Glomerular visceral epithelial cell (primary cell): ENCODE measurements around the gene CHD1L.
"Not testable (repeated sequence)": the region's sequence is repeated elsewhere in the genome, so short reads cannot be mapped to it uniquely, and the experiment has no call there.

Experiments used
- DNase-seq: peaks from one replicate; pipeline ENCODE4 v3.0.0-alpha.2; 2016; ENCODE audit errors: extremely low spot score

Gene CHD1L

GRCh38 chr1:147233903-147234302 is 8.6 kb upstream of the CHD1L start:
- not testable (repeated sequence) for DNase-seq

- no peak for DNase-seq
Observed at GRCh38 chr1:147235822-147236221, 6.7 kb upstream of the CHD1L start.

GRCh38 chr1:147236448-147236847 is 6.0 kb upstream of the CHD1L start:
- DNase-seq, result no peak

- no peak for DNase-seq
Observed at GRCh38 chr1:147236959-147237791, 5.3 kb upstream of the CHD1L start.

- DNase-seq, result no peak
Observed at GRCh38 chr1:147238053-147238902, 4.2 kb upstream of the CHD1L start.

- DNase-seq, result no peak
Observed at GRCh38 chr1:147238925-147239820, 3.3 kb upstream of the CHD1L start.

- not testable (repeated sequence) for DNase-seq
Observed at GRCh38 chr1:147240131-147240721, 2.3 kb upstream of the CHD1L start.

- no peak for DNase-seq
Observed at GRCh38 chr1:147241934-147242448, 493 bp upstream of the CHD1L start.

GRCh38 chr1:147243228-147243685 is 773 bp downstream of the CHD1L start:
- DNase-seq, result no peak

- DNase-seq, result no peak
Observed at GRCh38 chr1:147243841-147244240, 1.4 kb downstream of the CHD1L start.

- no peak for DNase-seq
Observed at GRCh38 chr1:147245129-147245528, 2.6 kb downstream of the CHD1L start.

GRCh38 chr1:147245586-147246021 is 3.1 kb downstream of the CHD1L start:
- no peak for DNase-seq

GRCh38 chr1:147246044-147246690 is 3.7 kb downstream of the CHD1L start:
- DNase-seq, result no peak

GRCh38 chr1:147246910-147247655 is 4.6 kb downstream of the CHD1L start:
- no peak for DNase-seq

- no peak for DNase-seq
Observed at GRCh38 chr1:147247656-147248238, 5.3 kb downstream of the CHD1L start.

- DNase-seq, result no peak
Observed at GRCh38 chr1:147252540-147252939, 10.1 kb downstream of the CHD1L start.

- no peak for DNase-seq
Observed at GRCh38 chr1:147260956-147261355, 18.5 kb downstream of the CHD1L start.

GRCh38 chr1:147264158-147264768 is 21.8 kb downstream of the CHD1L start:
- no peak for DNase-seq

- no peak for DNase-seq
Observed at GRCh38 chr1:147266381-147266780, 23.9 kb downstream of the CHD1L start.
